ENCODE data around the gene TNFRSF1B.

GRCh38 chr1:12174924-12175810 lies 8.4 kb downstream of the TNFRSF1B start:
- TF ChIP-seq CTCF (optimal IDR thresholded peaks at IDR 0.05 in 1 of 3, IDR thresholded peaks at IDR 0.05 in 1 of 3, conservative IDR thresholded peaks at IDR 0.05 in 1 of 3; ENCODE audit: extremely low read depth in 1 of 3, insufficient read depth in 2 of 3, low read length in 3 of 3) (no peak), EZH2 (IDR thresholded peaks at IDR 0.05; ENCODE audit: low read length) (no peak)

Measured in keratinocyte (primary cell).